GM12878 (cell line): ENCODE data around the gene ABCA13. TPM values are rescaled to one million over a fixed set of nuclear protein-coding genes. Genes with fewer than 3 reads are reported as not detected.

Source experiments
- ATAC-seq: fragments of 200-7000 bp; cut with Tn5 transposase; 3 replicates; pipeline ENCODE4 v1.9.1; 2020; ENCODE audit warnings: mild to moderate bottlenecking, moderate library complexity
- BruUV-seq: library from RNA; stranded (reverse); fragments of 400-500 nt; replicated peaks from 2 replicates; lab custom pipeline; 2021; lab: Mats Ljungman, UMichigan
- CTCF ChIA-PET: fragments of 300-600 bp; sonication (Branson Sonifier 250); formaldehyde crosslinking; extraction: SDS; loops from one replicate; lab custom pipeline; 2021; ENCODE audit warnings: inconsistent platforms; lab: Yijun Ruan, JAX
- POLR2A ChIA-PET: fragments of 350-600 bp; formaldehyde crosslinking; extraction: SDS; loops from one replicate; lab custom pipeline; 2021; ENCODE audit warnings: inconsistent platforms; lab: Charles Lee
- RAD21 ChIA-PET: fragments of 300-600 bp; sonication (Branson Sonifier 250); formaldehyde crosslinking; loops from one replicate; lab custom pipeline; 2023; ENCODE audit warnings: antibody characterized with exemption; ENCODE audit not compliant: unreplicated experiment; lab: Charles Lee
- SMC1A ChIA-PET: fragments of 300-600 bp; sonication (Branson Sonifier 250); formaldehyde crosslinking; loops from one replicate; lab custom pipeline; 2023; ENCODE audit not compliant: unreplicated experiment, uncharacterized antibody; lab: Charles Lee
- DNase-seq: peaks from one replicate; pipeline ENCODE4 v3.0.0-alpha.2; 2011; ENCODE audit warnings: low read depth, low spot score
- FAIRE-seq: peaks from 3 replicates; lab custom pipeline; 2011; peaks lifted over from hg19 to GRCh38; lab: Jason Lieb, UNC
- H2AFZ ChIP-seq: 2 replicates; pipeline ENCODE4 v1.6.0; 2011; ENCODE audit warnings: low read depth, low read length, control low read depth; ENCODE audit not compliant: control insufficient read depth
- H3K27ac ChIP-seq: 2 replicates; pipeline ENCODE4 v1.5.1; 2011; ENCODE audit warnings: control low read depth; ENCODE audit not compliant: control insufficient read depth, insufficient read depth
- H3K27me3 ChIP-seq, 2 experiments: replicated peaks in 1 of 2; 2 replicates each; pipeline versions ENCODE4 v1.6.0 to v1.6.1; 2011; ENCODE audit warnings: low read length in 1 of 2; ENCODE audit not compliant: control insufficient read depth in 2 of 2, insufficient read depth in 2 of 2
- H3K36me3 ChIP-seq, 2 experiments: 2 replicates each; pipeline ENCODE4 v1.5.1; 2011; ENCODE audit warnings: low read length in 1 of 2; ENCODE audit not compliant: control insufficient read depth in 2 of 2, insufficient read depth in 2 of 2
- H3K4me1 ChIP-seq: 2 replicates; pipeline ENCODE4 v1.6.1; 2011; ENCODE audit warnings: mild to moderate bottlenecking, low read length, moderate library complexity, mixed read lengths; ENCODE audit not compliant: control insufficient read depth, insufficient read depth
- H3K4me2 ChIP-seq: 2 replicates; pipeline ENCODE4 v1.6.0; 2011; ENCODE audit warnings: control low read depth; ENCODE audit not compliant: control insufficient read depth, insufficient read depth
- H3K4me3 ChIP-seq: fragments of 200-600 bp; sonication (generic); 2 replicates; pipeline ENCODE4 v1.5.1; 2016
- H3K79me2 ChIP-seq: 2 replicates; pipeline ENCODE4 v1.6.0; 2011; ENCODE audit warnings: low read length; ENCODE audit not compliant: control insufficient read depth, insufficient read depth
- H3K9ac ChIP-seq: 2 replicates; pipeline ENCODE4 v1.8.0; 2011; ENCODE audit warnings: low read length, control low read depth, mixed read lengths; ENCODE audit not compliant: control insufficient read depth, insufficient read depth
- H3K9me3 ChIP-seq: replicated peaks from 3 replicates; pipeline ENCODE4 v1.5.1; 2011; ENCODE audit warnings: mild to moderate bottlenecking, low read length; ENCODE audit not compliant: control insufficient read depth, insufficient read depth
- H4K20me1 ChIP-seq: 2 replicates; pipeline ENCODE4 v1.6.0; 2011; ENCODE audit not compliant: control insufficient read depth, insufficient read depth
- CEBPB ChIP-seq, 2 experiments: fragments of 150-350 bp in 1 of 2; IDR thresholded peaks; 2 replicates each; pipeline ENCODE4 v1.6.1; 2012 to 2014; ENCODE audit warnings: low read depth in 2 of 2, low read length in 2 of 2, borderline replicate concordance in 1 of 2, inconsistent platforms in 1 of 2
- DPF2 ChIP-seq: fragments of 450-650 bp; IDR thresholded peaks from 2 replicates; pipeline ENCODE4 v1.6.1; 2017; ENCODE audit warnings: mild to moderate bottlenecking
- EP300 ChIP-seq, 2 experiments: fragments of 150-350 bp in 1 of 2; IDR thresholded peaks; 2 replicates each; pipeline ENCODE4 v1.6.1; 2011 to 2012; ENCODE audit warnings: low read depth in 2 of 2, low read length in 2 of 2, borderline replicate concordance in 1 of 2, improper control_type of control experiment in 1 of 2, inconsistent platforms in 1 of 2; ENCODE audit not compliant: control insufficient read depth in 1 of 2
- ESRRA ChIP-seq: IDR thresholded peaks from 2 replicates; pipeline ENCODE4 v1.6.1; 2012; ENCODE audit warnings: mild to moderate bottlenecking, low read length, improper control_type of control experiment
- MEF2A ChIP-seq: IDR thresholded peaks from 2 replicates; pipeline ENCODE4 v1.6.1; 2011; ENCODE audit warnings: low read depth, mild to moderate bottlenecking, low read length, moderate library complexity; ENCODE audit not compliant: insufficient read depth
- NR2F1 ChIP-seq: fragments of 450-650 bp; conservative IDR thresholded peaks from 2 replicates; pipeline ENCODE4 v1.6.1; 2017; ENCODE audit warnings: mild to moderate bottlenecking
- PAX8 ChIP-seq: fragments of 450-650 bp; IDR thresholded peaks from 2 replicates; pipeline ENCODE4 v1.6.1; 2017; ENCODE audit warnings: mild to moderate bottlenecking, moderate library complexity
- RB1 ChIP-seq: fragments of 450-650 bp; formaldehyde crosslinking; IDR thresholded peaks from 2 replicates; pipeline ENCODE4 v1.6.1; 2017; ENCODE audit warnings: mild to moderate bottlenecking, borderline replicate concordance
- SIN3A ChIP-seq: IDR thresholded peaks from 2 replicates; pipeline ENCODE4 v1.6.1; 2012; ENCODE audit warnings: low read depth, low read length, improper control_type of control experiment
- STAT3 ChIP-seq: IDR thresholded peaks from 2 replicates; pipeline ENCODE4 v1.6.1; 2011; ENCODE audit warnings: low read depth, low read length, improper control_type of control experiment
- TAF1 ChIP-seq: IDR thresholded peaks from 2 replicates; pipeline ENCODE4 v1.6.1; 2011; ENCODE audit warnings: mild to moderate bottlenecking, low read depth, low read length, borderline replicate concordance
- TARDBP ChIP-seq: IDR thresholded peaks from 2 replicates; pipeline ENCODE4 v1.6.1; 2016; ENCODE audit warnings: borderline replicate concordance
- ZNF207 ChIP-seq: fragments of 450-650 bp; IDR thresholded peaks from 2 replicates; pipeline ENCODE4 v1.6.1; 2014; ENCODE audit warnings: antibody characterized with exemption, mild to moderate bottlenecking, borderline replicate concordance
- WGBS: methylation state at CpG from one replicate; pipeline ENCODE4 v1.1.6; 2016; ENCODE audit warnings: low lambda C conversion rate; ENCODE audit not compliant: insufficient replicate concordance, insufficient coverage; ENCODE audit errors: missing lambda C conversion rate; 5-methylcytosine and 5-hydroxymethylcytosine counted together
- in situ Hi-C: fragments of 300-500 bp; cut with MboI; formaldehyde crosslinking; loops from 9 replicates; pipeline ENCODE4 v1.14.3; 2018; ENCODE audit warnings: mixed read lengths
- intact Hi-C: fragments of 100-400 bp; cut with micrococcal nuclease; formaldehyde crosslinking; loops from one replicate; pipeline ENCODE4 v1.14.2; 2022; ENCODE audit not compliant: unreplicated experiment
- polyA plus RNA-seq, 11 experiments: library from polyadenylated mRNA; depleted of rRNA in 4 of 11; unstranded in 6 of 11; stranded (reverse) in 5 of 11; fragments of >200 nt; fragmentation: Nextera tagmentation in 4 of 11; fragmentation: Illumina TruSeq in 1 of 11; extraction: Ambion mirVana in 4 of 11; extraction: Trizol in 1 of 11; gene quantifications; 1 replicate in 1 of 11; 2 replicates in 10 of 11; pipeline versions ENCODE4 v1.2.1 to v1.2.3, GENCODE V29; 2011 to 2016; ENCODE audit warnings: inconsistent platforms in 2 of 11, missing spikeins in 2 of 11, low read depth in 1 of 11
- total RNA-seq, 4 experiments: library from RNA; depleted of rRNA in 3 of 4; stranded (reverse); fragments of >200 nt in 3 of 4; fragmentation: Illumina TruSeq in 1 of 4; extraction: Trizol in 1 of 4; gene quantifications; 2 replicates each; pipeline versions ENCODE4 v1.2.1 to v1.2.3, GENCODE V29; 2013 to 2021
- TF ChIP-seq, protein P1 (sequence below): fragments of 450-650 bp; formaldehyde crosslinking; IDR thresholded peaks from 2 replicates; pipeline ENCODE4 v1.5.0; 2022; ENCODE audit warnings: mild to moderate bottlenecking, missing genetic modification characterization
- TF ChIP-seq, protein P2 (sequence below): IDR thresholded peaks from 2 replicates; pipeline ENCODE4 v1.6.1; 2012; ENCODE audit warnings: low read depth, low read length, improper control_type of control experiment

The ABCA13 gene
- total and polyA plus RNA-seq, 10 of the 15 experiments (the other 5 are each of a cell fraction or from before 2014, with no cell fraction given) = under 0.01 to 0.98 (median 0.04) TPM; not detected in 2

DNA sequence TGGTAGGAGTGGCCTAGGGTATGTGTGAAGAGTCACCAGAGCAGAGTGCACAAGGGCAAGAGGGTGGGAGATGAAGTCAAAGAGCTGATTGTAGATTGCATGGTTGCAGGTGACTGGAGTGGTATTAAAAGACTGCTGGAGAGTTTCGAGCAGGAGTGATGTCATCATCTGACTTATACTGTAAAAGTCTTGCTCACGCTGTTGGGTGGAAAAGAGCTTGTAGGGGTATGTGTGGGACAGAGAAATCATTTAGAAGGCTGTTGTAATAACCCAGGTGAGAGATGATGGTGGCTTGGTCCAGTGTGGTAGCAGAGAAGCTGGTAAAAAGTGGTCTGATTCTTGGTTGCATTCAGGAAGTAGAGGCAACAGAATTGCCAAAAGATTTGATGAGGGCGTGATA is 184.1 kb downstream of the ABCA13 start:
- POLR2A ChIA-PET = no interaction called here
- SMC1A ChIA-PET = no interaction called here
- in situ Hi-C loops = no loop called here
- Histone ChIP-seq H3K27me3 (no peaks in the 10 kb centered on the region; a peak in 2 of 4 replicates), H3K4me1 (no peaks in the 10 kb centered on the region), H4K20me1 (no peaks in the 10 kb centered on the region), H2AFZ (no peak overlapping the region), H3K79me2 (no peaks in the 10 kb centered on the region), H3K9ac (no peak overlapping the region), H3K4me2 (no peak overlapping the region), H3K27ac (no peak overlapping the region), H3K36me3 (no peaks in the 10 kb centered on the region), H3K4me3 (no peak overlapping the region), H3K9me3 (no peaks in the 10 kb centered on the region)
- CTCF ChIA-PET = interaction anchor here (0.6 kb wide), 1 partner anchor 56 kb away, joined by 3 read pairs; no protein-coding TSS in a partner anchor
- BruUV-seq = no TSS peak
- WGBS = 9% methylated on average over 3 of the region's 3 CpGs
- intact Hi-C loops = no loop called here
- TF ChIP-seq NR2F1 = no peak
- TF ChIP-seq CEBPB (IDR thresholded peaks at IDR 0.05; ENCODE audit: borderline replicate concordance in 1 of 2, low read depth in 2 of 2, low read length in 2 of 2) = no peak
- TF ChIP-seq SIN3A = no peak
- TF ChIP-seq TAF1 = no peak
- TF ChIP-seq TARDBP = no peak
- no peak for TF ChIP-seq RB1
- TF ChIP-seq DPF2 = no peak
- no peak for TF ChIP-seq ZNF207
- TF ChIP-seq MEF2A = no peak
- TF ChIP-seq, protein P1, sequence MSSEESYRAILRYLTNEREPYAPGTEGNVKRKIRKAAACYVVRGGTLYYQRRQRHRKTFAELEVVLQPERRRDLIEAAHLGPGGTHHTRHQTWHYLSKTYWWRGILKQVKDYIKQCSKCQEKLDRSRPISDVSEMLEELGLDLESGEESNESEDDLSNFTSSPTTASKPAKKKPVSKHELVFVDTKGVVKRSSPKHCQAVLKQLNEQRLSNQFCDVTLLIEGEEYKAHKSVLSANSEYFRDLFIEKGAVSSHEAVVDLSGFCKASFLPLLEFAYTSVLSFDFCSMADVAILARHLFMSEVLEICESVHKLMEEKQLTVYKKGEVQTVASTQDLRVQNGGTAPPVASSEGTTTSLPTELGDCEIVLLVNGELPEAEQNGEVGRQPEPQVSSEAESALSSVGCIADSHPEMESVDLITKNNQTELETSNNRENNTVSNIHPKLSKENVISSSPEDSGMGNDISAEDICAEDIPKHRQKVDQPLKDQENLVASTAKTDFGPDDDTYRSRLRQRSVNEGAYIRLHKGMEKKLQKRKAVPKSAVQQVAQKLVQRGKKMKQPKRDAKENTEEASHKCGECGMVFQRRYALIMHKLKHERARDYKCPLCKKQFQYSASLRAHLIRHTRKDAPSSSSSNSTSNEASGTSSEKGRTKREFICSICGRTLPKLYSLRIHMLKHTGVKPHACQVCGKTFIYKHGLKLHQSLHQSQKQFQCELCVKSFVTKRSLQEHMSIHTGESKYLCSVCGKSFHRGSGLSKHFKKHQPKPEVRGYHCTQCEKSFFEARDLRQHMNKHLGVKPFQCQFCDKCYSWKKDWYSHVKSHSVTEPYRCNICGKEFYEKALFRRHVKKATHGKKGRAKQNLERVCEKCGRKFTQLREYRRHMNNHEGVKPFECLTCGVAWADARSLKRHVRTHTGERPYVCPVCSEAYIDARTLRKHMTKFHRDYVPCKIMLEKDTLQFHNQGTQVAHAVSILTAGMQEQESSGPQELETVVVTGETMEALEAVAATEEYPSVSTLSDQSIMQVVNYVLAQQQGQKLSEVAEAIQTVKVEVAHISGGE = no peak
- TF ChIP-seq PAX8 = no peak
- TF ChIP-seq EP300 (IDR thresholded peaks at IDR 0.05; ENCODE audit: borderline replicate concordance in 1 of 2, control insufficient read depth in 1 of 2, low read depth in 2 of 2, low read length in 2 of 2) = no peak
- TF ChIP-seq STAT3 = no peak
- TF ChIP-seq, protein P2, sequence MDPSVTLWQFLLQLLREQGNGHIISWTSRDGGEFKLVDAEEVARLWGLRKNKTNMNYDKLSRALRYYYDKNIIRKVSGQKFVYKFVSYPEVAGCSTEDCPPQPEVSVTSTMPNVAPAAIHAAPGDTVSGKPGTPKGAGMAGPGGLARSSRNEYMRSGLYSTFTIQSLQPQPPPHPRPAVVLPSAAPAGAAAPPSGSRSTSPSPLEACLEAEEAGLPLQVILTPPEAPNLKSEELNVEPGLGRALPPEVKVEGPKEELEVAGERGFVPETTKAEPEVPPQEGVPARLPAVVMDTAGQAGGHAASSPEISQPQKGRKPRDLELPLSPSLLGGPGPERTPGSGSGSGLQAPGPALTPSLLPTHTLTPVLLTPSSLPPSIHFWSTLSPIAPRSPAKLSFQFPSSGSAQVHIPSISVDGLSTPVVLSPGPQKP = no peak
- no peak for TF ChIP-seq ESRRA
- FAIRE-seq (no peak), DNase-seq (no peak), ATAC-seq (no peak)
- RAD21 ChIA-PET = no interaction called here
